Cortex of kidney (tissue), 1 donor: ENCODE measurements around the gene CA6.
"Not testable (repeated sequence)": the region's sequence is repeated elsewhere in the genome, so short reads cannot be mapped to it uniquely, and the experiment has no call there.

Source experiments
- DNase-seq: peaks from one replicate; lab custom pipeline; 2025; lab: John Stamatoyannopoulos, UW

Gene CA6

DNA sequence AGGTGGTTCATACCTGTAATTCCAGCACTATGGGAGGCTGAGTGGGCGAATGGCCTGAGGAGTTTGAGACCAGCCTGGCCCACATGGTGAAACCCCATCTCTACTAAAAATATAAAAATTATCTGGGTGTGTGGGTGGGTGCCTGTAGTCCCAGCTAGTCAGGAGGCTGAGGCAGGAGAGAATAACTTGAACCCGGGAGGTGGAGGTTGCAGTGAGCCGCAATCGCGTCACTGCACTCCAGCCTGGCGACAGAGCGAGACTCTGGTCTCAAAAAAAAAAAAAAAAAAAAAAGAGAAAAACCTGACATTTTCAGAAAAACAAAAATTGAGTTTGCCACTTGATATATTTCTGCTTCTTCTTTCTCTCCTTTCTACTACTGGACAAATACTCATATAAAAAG lies 24.3 kb downstream of the CA6 start:
- no peak for DNase-seq

- DNase-seq = no peak
These were observed 25.2 kb downstream of the CA6 start for GRCh38 chr1:8970870-8971337.

DNA sequence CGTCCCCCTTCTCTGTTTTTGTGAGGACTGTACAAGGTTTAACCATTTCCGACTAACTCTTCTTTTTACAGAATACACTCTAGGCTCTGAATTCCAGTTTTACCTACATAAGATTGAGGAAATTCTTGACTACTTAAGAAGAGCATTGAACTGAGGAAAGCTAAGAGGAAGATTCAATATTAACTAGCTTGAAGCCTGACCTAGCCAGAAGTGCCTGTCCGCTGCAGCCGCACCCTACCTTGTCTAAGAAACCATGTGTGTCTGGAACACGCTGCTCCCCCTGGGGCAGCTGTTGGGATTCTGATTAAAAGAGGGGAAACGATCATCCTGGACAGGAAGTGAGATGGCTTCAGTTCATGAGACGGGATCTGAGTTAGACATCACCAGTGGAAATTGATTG lies 28.9 kb downstream of the CA6 start:
- DNase-seq = no peak

GRCh38 chr1:8976338-8976737 lies 30.7 kb downstream of the CA6 start:
- DNase-seq = no peak

GRCh38 chr1:8976896-8977450 lies 31.3 kb downstream of the CA6 start:
- no peak for DNase-seq

DNA sequence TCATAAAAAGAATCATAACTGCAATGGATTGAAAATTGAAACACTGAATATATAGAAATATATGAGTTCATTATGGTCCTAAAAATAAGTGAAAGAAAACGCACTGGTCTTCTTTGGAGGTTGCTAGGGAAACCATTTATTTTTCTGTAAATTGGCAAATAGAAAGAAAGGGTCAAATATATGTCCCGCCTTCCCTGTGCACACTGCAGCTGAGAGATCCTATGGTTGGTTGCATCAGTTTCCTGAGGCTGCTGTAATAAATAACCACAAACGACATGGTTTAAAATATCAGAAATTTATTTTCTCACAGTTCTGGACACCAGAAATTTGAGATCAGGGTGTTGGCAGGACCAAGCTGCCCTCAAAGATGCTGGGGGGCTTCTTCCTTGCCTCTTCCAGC lies 35.0 kb downstream of the CA6 start:
- DNase-seq = no peak

DNA sequence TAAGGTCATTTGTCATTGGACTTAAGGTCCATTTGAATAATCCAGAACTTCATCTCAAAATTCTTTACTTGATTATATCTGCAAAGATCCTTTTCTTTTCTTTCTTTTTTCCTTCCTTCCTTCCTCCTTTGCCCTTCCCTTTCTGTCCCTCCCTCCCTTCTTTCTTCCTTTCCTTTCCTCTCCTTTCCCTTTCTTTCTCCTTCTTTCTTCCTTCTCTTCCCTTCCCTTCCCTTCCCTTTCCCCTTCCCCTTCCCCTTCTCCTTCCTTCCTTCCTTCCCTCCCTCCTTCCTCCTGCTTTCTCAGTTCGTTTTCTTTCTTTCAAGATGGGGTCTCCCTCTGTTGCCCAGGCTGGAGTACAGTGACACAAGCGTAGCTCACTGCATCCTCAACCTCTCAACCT lies 35.5 kb downstream of the CA6 start:
- no peak for DNase-seq

DNA sequence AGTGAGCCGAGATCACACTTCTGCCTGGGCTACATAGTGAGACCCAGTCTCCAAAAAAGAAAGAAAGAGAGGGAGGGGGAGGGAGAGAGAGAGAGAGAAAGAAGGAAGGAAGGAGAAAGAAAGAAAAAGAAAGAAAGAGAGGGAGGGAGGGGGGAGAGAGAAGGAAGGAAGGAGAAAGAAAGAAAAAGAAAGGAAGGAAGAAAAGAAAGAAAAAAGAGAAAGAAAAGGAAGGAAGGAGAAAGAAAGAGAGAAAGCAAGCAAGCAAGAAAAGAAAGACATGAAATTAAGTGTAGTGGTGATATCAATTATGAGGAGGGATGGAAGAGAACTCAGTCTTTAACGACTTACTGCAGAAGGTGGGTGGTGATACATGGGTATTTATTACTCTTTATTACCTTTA lies 38.5 kb downstream of the CA6 start:
- DNase-seq = no peak

GRCh38 chr1:8984990-8985389 lies 39.3 kb downstream of the CA6 start:
- no peak for DNase-seq

- no peak for DNase-seq
These were observed 40.5 kb downstream of the CA6 start for GRCh38 chr1:8985915-8986813.

GRCh38 chr1:8986814-8987190 lies 41.1 kb downstream of the CA6 start:
- no peak for DNase-seq

GRCh38 chr1:8987881-8988617 lies 42.4 kb downstream of the CA6 start:
- DNase-seq = no peak

DNA sequence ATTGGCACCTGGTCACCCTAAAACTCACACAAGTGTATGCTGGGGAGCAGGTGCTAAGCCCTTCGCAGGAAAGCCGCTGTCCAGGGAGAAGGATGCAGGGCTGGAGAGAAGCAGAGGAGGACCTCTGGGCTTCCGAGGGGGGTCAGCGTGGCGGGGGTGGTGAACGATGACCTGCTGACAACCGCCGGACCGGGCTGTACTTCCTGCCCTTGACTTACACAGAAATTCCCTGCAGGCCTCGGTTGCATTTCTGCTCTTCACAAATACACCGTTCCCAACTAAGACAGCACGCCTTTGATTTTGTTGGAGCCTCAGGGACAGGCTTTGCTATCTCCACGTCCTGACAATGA lies 42.9 kb downstream of the CA6 start:
- DNase-seq = no peak

- no peak for DNase-seq
These were observed 43.4 kb downstream of the CA6 start for GRCh38 chr1:8989061-8989460.

DNA sequence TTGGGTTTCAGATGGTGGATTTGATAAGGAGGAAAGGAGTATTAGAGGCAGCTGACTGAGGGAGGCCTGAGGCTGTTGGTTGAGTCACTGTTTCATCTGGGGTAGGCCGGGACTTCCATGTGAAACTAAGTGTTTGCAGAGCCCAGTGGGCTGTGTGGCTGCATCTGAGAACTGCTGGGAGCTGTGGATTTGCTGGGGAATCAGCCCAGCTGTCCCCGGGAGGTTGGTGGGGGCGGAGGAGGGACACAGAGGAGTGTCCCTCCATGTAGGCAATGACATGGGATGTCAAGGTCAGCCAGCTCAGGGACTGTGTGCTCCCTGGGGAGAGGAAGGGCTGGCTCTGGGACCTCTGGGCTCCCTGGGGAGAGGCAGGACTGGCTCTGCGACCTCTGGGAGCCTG lies 44.2 kb downstream of the CA6 start:
- no peak for DNase-seq

DNA sequence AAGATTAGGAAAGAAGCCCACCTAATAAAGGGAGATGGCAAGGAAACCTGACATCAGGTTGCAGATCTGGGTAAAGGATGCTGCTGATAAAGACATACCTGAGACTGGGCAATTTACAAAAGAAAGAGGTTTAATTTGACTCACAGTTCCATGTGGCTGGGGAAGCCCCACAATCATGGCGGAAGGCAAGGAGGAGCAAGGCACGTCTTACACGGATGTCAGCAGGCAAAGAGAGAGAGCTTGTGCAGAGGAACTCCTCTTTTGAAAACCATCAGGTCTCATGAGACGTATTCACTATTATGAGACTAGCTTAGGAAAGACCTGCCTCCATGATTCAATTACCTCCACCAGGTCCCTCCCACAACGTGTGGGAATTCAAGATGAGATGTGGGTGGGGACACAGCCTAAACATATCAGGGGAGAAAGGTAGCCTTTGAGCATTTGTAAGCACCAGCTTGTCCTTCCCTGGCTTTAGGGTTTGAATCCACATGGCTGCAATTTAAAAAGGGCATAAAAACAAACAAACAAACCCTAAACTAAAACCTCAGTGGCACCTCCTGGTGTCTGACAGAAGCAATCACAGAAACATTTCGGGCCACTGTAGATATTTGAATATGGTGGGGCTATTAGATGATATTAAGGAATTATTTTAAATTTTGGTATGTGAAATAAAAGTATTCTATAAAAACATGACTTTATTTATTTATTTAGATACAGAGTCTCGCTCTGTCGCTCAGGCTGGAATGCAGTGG lies 47.4 kb downstream of the CA6 start:
- no peak for DNase-seq

DNA sequence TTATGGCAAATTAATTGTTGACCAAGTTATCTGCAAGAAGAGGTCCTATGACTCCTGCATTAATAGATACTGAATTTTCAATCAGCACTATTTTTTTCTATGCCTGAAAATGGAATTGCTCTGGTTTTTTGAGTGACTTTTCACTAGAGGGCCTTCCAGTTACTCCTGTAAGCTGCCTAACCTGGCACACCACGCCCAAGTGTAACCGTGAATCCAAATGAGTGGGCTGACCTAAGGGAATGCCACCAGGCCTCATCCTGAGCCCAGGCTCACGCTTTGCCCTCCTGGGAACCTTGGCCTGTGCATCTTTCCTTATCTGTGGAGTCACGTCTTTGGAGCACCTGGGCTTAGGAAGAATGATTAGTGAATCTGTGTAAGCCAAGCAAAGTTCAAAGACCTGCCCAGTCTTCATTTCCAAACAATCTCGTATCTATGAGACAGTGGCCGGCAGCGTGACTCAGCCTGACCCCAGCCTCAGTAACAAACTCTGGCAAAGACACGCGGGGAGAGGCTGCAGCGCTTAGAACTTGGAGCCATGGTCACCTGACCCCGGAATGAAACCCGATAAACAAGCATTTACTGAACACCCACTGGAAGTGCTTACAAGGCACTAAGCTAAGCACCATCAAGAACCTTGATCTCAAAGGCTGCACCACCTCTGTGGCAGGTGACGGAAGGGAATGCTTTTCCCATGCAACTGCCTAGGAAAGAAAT lies 48.5 kb downstream of the CA6 start:
- DNase-seq = not testable (repeated sequence)

DNA sequence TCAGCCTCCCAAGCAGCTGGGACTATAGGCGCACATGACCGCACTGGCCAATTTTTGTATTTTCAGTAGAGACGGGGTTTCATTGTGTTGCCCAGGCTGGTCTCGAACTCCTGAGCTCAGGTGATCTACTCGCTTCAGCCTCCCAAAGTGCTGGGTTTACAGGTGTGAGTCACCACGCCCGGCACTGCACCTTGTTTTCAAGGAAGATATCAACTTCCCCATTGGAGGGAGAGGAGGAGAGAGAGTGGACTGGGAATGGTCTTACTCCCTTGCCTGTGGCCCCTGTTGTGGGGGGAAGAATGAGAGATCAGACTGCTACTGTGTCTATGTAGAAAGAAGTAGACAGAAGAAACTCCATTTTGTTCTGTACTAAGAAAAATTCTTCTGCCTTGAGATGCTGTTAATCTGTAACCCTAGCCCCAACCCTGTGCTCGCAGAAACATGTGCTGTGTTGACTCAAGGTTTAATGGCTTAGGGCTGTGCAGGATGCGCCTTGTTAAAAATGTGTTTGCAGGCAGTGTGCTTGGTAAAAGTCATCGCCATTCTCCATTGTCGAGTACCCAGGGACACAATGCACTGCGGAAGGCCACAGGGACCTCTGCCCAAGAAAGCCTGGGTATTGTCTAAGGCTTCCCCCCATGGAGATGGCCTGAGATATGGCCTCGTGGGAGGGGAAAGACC lies 56.0 kb downstream of the CA6 start:
- DNase-seq = not testable (repeated sequence)

DNA sequence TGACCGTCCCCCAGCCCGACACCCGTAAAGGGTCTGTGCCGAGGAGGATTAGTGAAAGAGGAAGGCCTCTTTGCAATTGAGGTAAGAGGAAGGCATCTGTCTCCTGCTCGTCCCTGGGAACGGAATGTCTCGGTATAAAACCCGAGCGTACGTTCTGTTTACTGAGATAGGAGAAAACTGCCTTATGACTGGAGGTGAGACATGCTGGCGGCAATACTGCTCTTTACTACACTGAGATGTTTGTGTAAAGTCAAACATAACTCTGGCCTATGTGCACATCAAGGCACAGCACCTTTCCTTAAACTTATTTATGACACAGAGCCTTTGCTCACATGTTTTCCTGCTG lies 56.5 kb downstream of the CA6 start:
- DNase-seq = not testable (repeated sequence)

DNA sequence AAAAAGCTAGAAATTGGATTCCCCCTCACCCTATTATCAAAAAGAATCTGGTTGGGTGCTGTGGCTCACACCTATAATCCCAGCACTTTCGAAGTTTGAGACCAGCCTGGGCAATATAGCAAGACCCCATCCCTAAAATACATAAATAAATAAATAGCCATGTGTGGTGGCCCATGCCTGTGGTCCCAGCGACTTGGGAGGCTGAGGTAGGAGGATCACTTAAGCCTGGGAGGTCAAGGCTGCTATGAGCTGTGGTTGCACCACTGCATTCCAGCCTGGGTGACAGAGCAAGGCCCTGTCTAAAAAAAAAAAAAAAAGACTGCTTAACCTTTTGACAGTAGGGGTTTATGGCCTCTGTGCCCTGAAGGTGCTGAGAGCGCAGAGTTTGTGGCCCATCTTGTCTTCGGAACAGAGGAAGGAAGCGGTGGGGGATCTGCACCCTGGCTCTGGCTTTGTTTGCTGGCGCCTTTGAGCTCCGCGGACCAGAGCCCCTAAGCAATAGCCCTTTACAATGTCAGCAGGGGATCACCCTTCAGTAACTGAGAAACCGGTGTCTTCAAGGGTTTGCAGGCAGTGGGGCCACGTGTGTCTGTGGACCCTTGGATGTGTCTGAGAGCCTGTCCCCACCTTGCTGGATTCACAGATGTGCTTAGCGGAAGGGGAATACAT lies 58.5 kb downstream of the CA6 start:
- no peak for DNase-seq
